K562 (cell line): ENCODE measurements around the gene ARHGEF6. TPM values are rescaled to one million over a fixed set of nuclear protein-coding genes. Genes with fewer than 3 reads are reported as not detected.
A peak's percentile ranks its signal among the peaks of the same experiment; 100 is the strongest.

Source experiments
- ATAC-seq: fragments of 200-7000 bp; cut with Tn5 transposase; 3 replicates; pipeline ENCODE4 v1.9.1; 2020; ENCODE audit warnings: moderate library complexity
- BruUV-seq: library from RNA; stranded (reverse); fragments of 400-500 nt; replicated peaks from 2 replicates; lab custom pipeline; 2021; lab: Mats Ljungman, UMichigan
- CTCF ChIA-PET: fragments of 300-600 bp; formaldehyde crosslinking; extraction: SDS; loops from one replicate; lab custom pipeline; 2021; ENCODE audit warnings: low intra/inter-chr PET ratio; lab: Yijun Ruan, JAX
- POLR2A ChIA-PET: fragments of 300-600, 350-650 bp; sonication (Branson Sonifier 250); formaldehyde crosslinking; extraction: SDS; loops from one replicate; lab custom pipeline; 2021; ENCODE audit warnings: antibody characterized with exemption, inconsistent platforms; lab: Yijun Ruan, JAX
- DNase-seq, 4 experiments: peaks; one replicate each; pipeline versions ENCODE4 v3.0.0 to v3.0.0-alpha.2; 2011 to 2018; ENCODE audit warnings: low spot score in 3 of 4, mixed read lengths in 3 of 4; ENCODE audit errors: extremely low read depth in 1 of 4
- FAIRE-seq: peaks from 2 replicates; lab custom pipeline; 2011; peaks lifted over from hg19 to GRCh38; lab: Jason Lieb, UNC
- H2AFZ ChIP-seq: 2 replicates; pipeline ENCODE4 v1.6.0; 2011; ENCODE audit warnings: low read depth, low read length, control low read depth, inconsistent platforms
- H3K27ac ChIP-seq: fragments of 200-600 bp; 3 replicates; pipeline ENCODE4 v1.8.0; 2011; ENCODE audit warnings: low read depth, mild to moderate bottlenecking, control low read depth, inconsistent platforms, low read length, moderate library complexity, mixed read lengths; ENCODE audit errors: extremely low read depth
- H3K27me3 ChIP-seq, 2 experiments: fragments of 300-600 bp in 1 of 2; 2 replicates in 1 of 2; 3 replicates in 1 of 2; pipeline versions ENCODE4 v1.6.0 to v1.8.0; 2011; ENCODE audit warnings: inconsistent platforms in 2 of 2, low read length in 2 of 2, mild to moderate bottlenecking in 1 of 2, mixed read lengths in 1 of 2, moderate library complexity in 1 of 2; ENCODE audit not compliant: control insufficient read depth in 2 of 2, insufficient read depth in 2 of 2
- H3K36me3 ChIP-seq: fragments of 300-600 bp; 3 replicates; pipeline ENCODE4 v1.8.0; 2011; ENCODE audit warnings: mild to moderate bottlenecking, low read length, inconsistent platforms; ENCODE audit not compliant: control insufficient read depth, insufficient read depth
- H3K4me1 ChIP-seq, 2 experiments: fragments of 200-600 bp in 1 of 2; replicated peaks in 1 of 2; 2 replicates in 1 of 2; 3 replicates in 1 of 2; pipeline versions ENCODE4 v1.5.1 to v1.8.0; 2011; ENCODE audit warnings: inconsistent platforms in 2 of 2, low read length in 2 of 2, mild to moderate bottlenecking in 1 of 2, mixed read lengths in 1 of 2, moderate library complexity in 1 of 2; ENCODE audit not compliant: control insufficient read depth in 2 of 2, insufficient read depth in 2 of 2
- H3K4me2 ChIP-seq: 2 replicates; pipeline ENCODE4 v1.6.1; 2011; ENCODE audit warnings: low read length, control low read depth, inconsistent platforms, mixed read lengths; ENCODE audit not compliant: insufficient read depth
- H3K4me3 ChIP-seq: fragments of 200-600 bp; sonication (generic), shearing (Covaris generic); 2 replicates; pipeline ENCODE4 v1.5.1; 2016; ENCODE audit warnings: control low read depth, inconsistent platforms
- H3K79me2 ChIP-seq: fragments of 200-600 bp; 3 replicates; pipeline ENCODE4 v1.8.0; 2011; ENCODE audit warnings: low read length, inconsistent platforms; ENCODE audit not compliant: control insufficient read depth, insufficient read depth
- H3K9ac ChIP-seq, 2 experiments: 2 replicates each; pipeline versions ENCODE4 v1.6.0 to v1.6.1; 2011; ENCODE audit warnings: low read depth in 2 of 2, low read length in 2 of 2, control low read depth in 1 of 2, inconsistent platforms in 1 of 2, mild to moderate bottlenecking in 1 of 2, mixed read lengths in 1 of 2; ENCODE audit not compliant: insufficient read depth in 1 of 2
- H3K9me1 ChIP-seq: one replicate; pipeline ENCODE4 v1.6.0; 2011; ENCODE audit warnings: inconsistent platforms, mild to moderate bottlenecking, low read length, moderate library complexity; ENCODE audit not compliant: control insufficient read depth, insufficient read depth
- H3K9me3 ChIP-seq: replicated peaks from 2 replicates; pipeline ENCODE4 v1.5.1; 2011; ENCODE audit warnings: low read depth, low read length, inconsistent platforms; ENCODE audit not compliant: control insufficient read depth, insufficient read depth
- H4K20me1 ChIP-seq: replicated peaks from 2 replicates; pipeline ENCODE4 v1.6.1; 2011; ENCODE audit warnings: low read length, inconsistent platforms, mixed read lengths; ENCODE audit not compliant: control insufficient read depth, insufficient read depth
- CSDE1 ChIP-seq, 2 experiments: fragments of 450-650 bp; IDR thresholded peaks; 2 replicates each; pipeline ENCODE4 v1.6.1; 2016; ENCODE audit warnings: mild to moderate bottlenecking in 1 of 2
- L3MBTL2 ChIP-seq: fragments of 450-650 bp; IDR thresholded peaks from 2 replicates; pipeline ENCODE4 v1.6.1; 2016; ENCODE audit warnings: mild to moderate bottlenecking, moderate library complexity
- NCOR1 ChIP-seq: fragments of 450-650 bp; IDR thresholded peaks from 2 replicates; pipeline ENCODE4 v1.6.1; 2016; ENCODE audit warnings: mild to moderate bottlenecking, moderate library complexity
- NR0B1 ChIP-seq: fragments of 450-650 bp; IDR thresholded peaks from one replicate; pipeline ENCODE4 v1.6.1; 2018; ENCODE audit warnings: mild to moderate bottlenecking, moderate library complexity; ENCODE audit not compliant: partially characterized antibody
- RBM25 ChIP-seq: fragments of 200-400 bp; formaldehyde crosslinking; IDR thresholded peaks from 2 replicates; pipeline ENCODE4 v1.6.1; 2018; ENCODE audit warnings: low read length, low read depth, moderate library complexity; ENCODE audit not compliant: severe bottlenecking
- SMAD4 ChIP-seq: fragments of 250-450 bp; sonication (Bioruptor Pico); conservative IDR thresholded peaks from 2 replicates; pipeline ENCODE4 v1.8.0; 2021; ENCODE audit warnings: inconsistent platforms, mild to moderate bottlenecking, moderate library complexity
- TBL1XR1 ChIP-seq, 2 experiments: IDR thresholded peaks; 2 replicates each; pipeline ENCODE4 v1.6.1; 2012; ENCODE audit warnings: improper control_type of control experiment in 2 of 2, low read length in 2 of 2, mild to moderate bottlenecking in 1 of 2
- ZNF121 ChIP-seq: sonication (generic); formaldehyde crosslinking; conservative IDR thresholded peaks from 2 replicates; pipeline ENCODE4 v1.8.0; 2022; ENCODE audit warnings: missing genetic modification reagents
- WGBS: fragments of 100-300 bp; shearing (Covaris generic); methylation state at CpG from one replicate; pipeline ENCODE4 v1.1.6; 2016; ENCODE audit warnings: low coverage, mixed read lengths; ENCODE audit not compliant: insufficient coverage; ENCODE audit errors: missing lambda C conversion rate; 5-methylcytosine and 5-hydroxymethylcytosine counted together
- in situ Hi-C: fragments of 300-500 bp; cut with MboI; formaldehyde crosslinking; loops from 4 replicates; pipeline ENCODE4 v1.15.0; 2018; ENCODE audit warnings: inconsistent platforms, mixed read lengths
- intact Hi-C: fragments of 100-400 bp; cut with micrococcal nuclease; formaldehyde crosslinking; loops from 2 replicates; pipeline ENCODE4 v1.14.2; 2022
- polyA plus RNA-seq, 8 experiments: library from polyadenylated mRNA; depleted of rRNA in 4 of 8; stranded (reverse) in 5 of 8; unstranded in 3 of 8; fragments of >200 nt; fragmentation: Nextera tagmentation in 2 of 8; fragmentation: Illumina TruSeq in 1 of 8; extraction: Ambion mirVana in 2 of 8; extraction: Trizol in 1 of 8; gene quantifications; 2 replicates each; pipeline versions ENCODE4 v1.2.1 to v1.2.3, GENCODE V29; 2011 to 2014; ENCODE audit warnings: inconsistent platforms in 1 of 8, missing spikeins in 1 of 8
- total RNA-seq, 7 experiments: library from RNA; depleted of rRNA in 6 of 7; stranded (reverse); fragments of >200 nt in 6 of 7; fragmentation: Illumina TruSeq in 2 of 7; extraction: Trizol in 2 of 7; gene quantifications; 2 replicates each; pipeline versions ENCODE4 v1.2.1 to v1.2.3, GENCODE V29; 2011 to 2021; ENCODE audit warnings: low replicate concordance in 1 of 7

The ARHGEF6 gene
- total and polyA plus RNA-seq, 9 of the 15 experiments (the other 6 are each of a cell fraction or from before 2014, with no cell fraction given): 2.9 to 22.1 (median 13.3) TPM

- Histone ChIP-seq H3K4me1 (peaks cover under 1 to 40% of the 10 kb centered on the region in 2 experiments; a peak in 4 of 5 replicates), H3K79me2 (no peaks in the 10 kb centered on the region), H3K9me1 (no peaks in the 10 kb centered on the region), H3K9me3 (no peaks in the 10 kb centered on the region), H4K20me1 (no peaks in the 10 kb centered on the region), H3K27ac (no peak overlapping the region), H3K36me3 (no peaks in the 10 kb centered on the region), H3K27me3 (no peaks in the 10 kb centered on the region), H2AFZ (no peak overlapping the region), H3K4me3 (no peak overlapping the region), H3K9ac (no peak overlapping the region), H3K4me2 (no peak overlapping the region)
- in situ Hi-C loops: no loop called here
- ChIA-PET CTCF (no interaction called here), POLR2A (interaction anchor here (0.8 kb wide), 1 partner anchor 10 kb away, joined by 3 read pairs; no protein-coding TSS in a partner anchor)
- TF ChIP-seq NR0B1 (no peak), SMAD4 (CRISPR knock-in tag) (peak; percentile 96), L3MBTL2 (0 out of 2 replicates have a peak, but pooled peaks have one; percentile 22), NCOR1 (peak; percentile 46; the same call in 1 of the 2 replicates), CSDE1 (IDR thresholded peaks at IDR 0.05) (no peak), RBM25 (peak; percentile 7), ZNF121 (peak; percentile 93), TBL1XR1 (IDR thresholded peaks at IDR 0.05; ENCODE audit: low read length in 2 of 2) (peak in 1 of 2 experiments; percentile 47; a peak in 1 of 4 replicates)
- FAIRE-seq (peak; percentile 37), ATAC-seq (peak; percentile 52), DNase-seq (peak in 1 of 4 experiments; percentile 26)
- 37% methylated on average over 7 of the region's 7 CpGs for WGBS
- intact Hi-C loops: no loop called here
- BruUV-seq: no TSS peak
These were observed 37.9 kb downstream of the ARHGEF6 start for GRCh38 chrX:136742721-136743379.
